Neural progenitor cell (in vitro differentiated cells): ENCODE measurements around the gene STARD7. TPM values are rescaled to one million over a fixed set of nuclear protein-coding genes. Genes with fewer than 3 reads are reported as not detected.

Source experiments
- DNase-seq: peaks from one replicate; pipeline ENCODE4 v3.0.0-alpha.2; 2016; ENCODE audit warnings: low spot score
- H2AFZ ChIP-seq: fragments of 200-600 bp; sonication (generic); replicated peaks from 2 replicates; pipeline ENCODE4 v1.6.1; 2016; ENCODE audit warnings: antibody characterized with exemption
- H3F3A ChIP-seq: fragments of 200-600 bp; sonication (generic); 2 replicates; pipeline ENCODE4 v1.6.1; 2016; ENCODE audit warnings: antibody characterized with exemption, low read depth
- H3K27ac ChIP-seq: fragments of 200-600 bp; sonication (generic); 2 replicates; pipeline ENCODE4 v1.5.1; 2016; ENCODE audit warnings: mild to moderate bottlenecking
- H3K27me3 ChIP-seq: fragments of 200-600 bp; sonication (generic); 2 replicates; pipeline ENCODE4 v1.6.1; 2016; ENCODE audit warnings: mild to moderate bottlenecking, moderate library complexity
- H3K36me3 ChIP-seq: fragments of 200-600 bp; sonication (generic); 2 replicates; pipeline ENCODE4 v1.5.1; 2016
- H3K4me1 ChIP-seq: fragments of 200-600 bp; sonication (generic); 2 replicates; pipeline ENCODE4 v1.6.1; 2016; ENCODE audit warnings: mixed run types
- H3K4me2 ChIP-seq: fragments of 200-600 bp; sonication (generic); 2 replicates; pipeline ENCODE4 v1.6.1; 2016
- H3K4me3 ChIP-seq: fragments of 200-600 bp; sonication (generic); 2 replicates; pipeline ENCODE4 v1.5.1; 2016
- H3K79me2 ChIP-seq: fragments of 200-600 bp; sonication (generic); 2 replicates; pipeline ENCODE4 v1.6.1; 2016; ENCODE audit warnings: low read depth
- H3K9ac ChIP-seq: fragments of 200-600 bp; sonication (generic); 2 replicates; pipeline ENCODE4 v1.6.1; 2016
- H3K9me3 ChIP-seq: fragments of 200-600 bp; sonication (generic); 2 replicates; pipeline ENCODE4 v1.5.1; 2016; ENCODE audit warnings: low read depth
- H4K20me1 ChIP-seq: fragments of 200-600 bp; sonication (generic); 2 replicates; pipeline ENCODE4 v1.6.1; 2016; ENCODE audit warnings: low read depth
- H3K27ac Mint-ChIP-seq: 3 replicates; pipeline ENCODE4 v1.8.0; 2021; ENCODE audit warnings: mixed read lengths
- H3K27me3 Mint-ChIP-seq: 2 replicates; pipeline ENCODE4 v1.8.0; 2022; ENCODE audit warnings: low read depth, mild to moderate bottlenecking, inconsistent platforms, moderate library complexity, mixed read lengths; ENCODE audit not compliant: insufficient read depth
- H3K36me3 Mint-ChIP-seq: 3 replicates; pipeline ENCODE4 v1.8.0; 2021; ENCODE audit warnings: mixed read lengths
- H3K4me1 Mint-ChIP-seq: 3 replicates; pipeline ENCODE4 v1.8.0; 2021; ENCODE audit warnings: mixed read lengths
- H3K4me3 Mint-ChIP-seq: 3 replicates; pipeline ENCODE4 v1.8.0; 2021; ENCODE audit warnings: mild to moderate bottlenecking, moderate library complexity, mixed read lengths
- H3K9me3 Mint-ChIP-seq: 3 replicates; pipeline ENCODE4 v1.8.0; 2020; ENCODE audit warnings: mixed read lengths
- CTCF ChIP-seq: fragments of 200-600 bp; sonication (generic); IDR thresholded peaks from 2 replicates; pipeline ENCODE4 v1.5.1; 2017; ENCODE audit warnings: antibody characterized with exemption, mild to moderate bottlenecking
- EZH2 ChIP-seq: fragments of 200-600 bp; sonication (generic); IDR thresholded peaks from 2 replicates; pipeline ENCODE4 v1.6.1; 2017; ENCODE audit warnings: antibody characterized with exemption, mild to moderate bottlenecking, moderate library complexity
- EZH2phosphoT487 ChIP-seq: fragments of 200-600 bp; sonication (generic); IDR thresholded peaks from 2 replicates; pipeline ENCODE4 v1.6.1; 2017; ENCODE audit warnings: antibody characterized with exemption
- total RNA-seq: library from RNA; depleted of rRNA; stranded (reverse); fragments of >200 nt; gene quantifications from 2 replicates; pipeline ENCODE4 v1.2.3, GENCODE V29; 2015; ENCODE audit warnings: low replicate concordance

The STARD7 gene
- total RNA-seq, 1 donor from 2014 or later: 179 TPM

GRCh38 chr2:96147593-96148201, 60.9 kb downstream of the STARD7 start:
- H3K9me3 ChIP-seq: no peaks in the 10 kb centered on the region
- no peaks in the 10 kb centered on the region for H4K20me1 ChIP-seq
- peaks cover 33% of the 10 kb centered on the region for H3K4me1 Mint-ChIP-seq
- no peak overlapping the region for H3K4me2 ChIP-seq
- TF ChIP-seq CTCF (no peak), EZH2 (no peak), EZH2phosphoT487 (no peak)
- peaks cover 6% of the 10 kb centered on the region for H3F3A ChIP-seq
- no peak for DNase-seq
- no peaks in the 10 kb centered on the region for H3K9me3 Mint-ChIP-seq
- no peak overlapping the region for H3K9ac ChIP-seq
- no peak overlapping the region for H3K4me3 Mint-ChIP-seq
- no peaks in the 10 kb centered on the region for H3K36me3 Mint-ChIP-seq
- H3K27ac ChIP-seq: no peak overlapping the region
- peaks cover 24% of the 10 kb centered on the region for H3K4me1 ChIP-seq
- H3K36me3 ChIP-seq: no peaks in the 10 kb centered on the region
- H3K27ac Mint-ChIP-seq: no peak overlapping the region
- H3K4me3 ChIP-seq: no peak overlapping the region
- H3K27me3 Mint-ChIP-seq: peaks cover 19% of the 10 kb centered on the region
- H3K27me3 ChIP-seq: peaks cover 39% of the 10 kb centered on the region
- no peak overlapping the region for H2AFZ ChIP-seq
- no peaks in the 10 kb centered on the region for H3K79me2 ChIP-seq

- no peak overlapping the region for H3K27ac Mint-ChIP-seq
- H3K9me3 Mint-ChIP-seq: no peaks in the 10 kb centered on the region
- H3K27me3 Mint-ChIP-seq: peaks cover 19% of the 10 kb centered on the region
- Histone ChIP-seq H3K79me2 (no peaks in the 10 kb centered on the region), H2AFZ (no peak overlapping the region), H3K4me2 (no peak overlapping the region), H3K9ac (no peak overlapping the region), H3K4me1 (peaks cover 18% of the 10 kb centered on the region), H3K36me3 (no peaks in the 10 kb centered on the region), H3K27me3 (peaks cover 39% of the 10 kb centered on the region), H3K9me3 (no peaks in the 10 kb centered on the region), H3K4me3 (no peak overlapping the region), H3K27ac (no peak overlapping the region), H3F3A (peaks cover 4% of the 10 kb centered on the region), H4K20me1 (no peaks in the 10 kb centered on the region)
- no peak overlapping the region for H3K4me3 Mint-ChIP-seq
- H3K4me1 Mint-ChIP-seq: peaks cover 26% of the 10 kb centered on the region
- no peaks in the 10 kb centered on the region for H3K36me3 Mint-ChIP-seq
- no peak for TF ChIP-seq EZH2phosphoT487
- no peak for TF ChIP-seq EZH2
- TF ChIP-seq CTCF: no peak
- no peak for DNase-seq
Measured at GRCh38 chr2:96146881-96147592, 61.6 kb downstream of the STARD7 start.

- H3K4me2 ChIP-seq: no peak overlapping the region
- Mint-ChIP-seq H3K36me3 (no peaks in the 10 kb centered on the region), H3K4me3 (no peak overlapping the region), H3K4me1 (peaks cover 20% of the 10 kb centered on the region), H3K9me3 (no peaks in the 10 kb centered on the region), H3K27ac (no peak overlapping the region), H3K27me3 (peaks cover 19% of the 10 kb centered on the region)
- no peak overlapping the region for H3K9ac ChIP-seq
- peaks cover 39% of the 10 kb centered on the region for H3K27me3 ChIP-seq
- H3K36me3 ChIP-seq: no peaks in the 10 kb centered on the region
- H3K4me1 ChIP-seq: peaks cover 15% of the 10 kb centered on the region
- H3K27ac ChIP-seq: no peak overlapping the region
- H4K20me1 ChIP-seq: no peaks in the 10 kb centered on the region
- no peak overlapping the region for H2AFZ ChIP-seq
- TF ChIP-seq EZH2 (no peak), CTCF (no peak), EZH2phosphoT487 (no peak)
- DNase-seq: no peak
- H3K79me2 ChIP-seq: no peaks in the 10 kb centered on the region
- H3K9me3 ChIP-seq: no peaks in the 10 kb centered on the region
- no peaks in the 10 kb centered on the region for H3F3A ChIP-seq
- H3K4me3 ChIP-seq: no peak overlapping the region
Measured at GRCh38 chr2:96146153-96146880, 62.3 kb downstream of the STARD7 start.
